H1 (cell line): ENCODE results near the gene CACNB4. TPM values are rescaled to one million over a fixed set of nuclear protein-coding genes. Genes with fewer than 3 reads are reported as not detected.

Source experiments
- CTCF ChIA-PET: fragments of 300-600 bp; sonication (Branson Sonifier 250); formaldehyde crosslinking; loops from one replicate; lab custom pipeline; 2021; ENCODE audit not compliant: partially characterized antibody; lab: Charles Lee
- POLR2A ChIA-PET: fragments of 300-600 bp; sonication (Branson Sonifier 250); formaldehyde crosslinking; loops from one replicate; lab custom pipeline; 2021; ENCODE audit warnings: inconsistent platforms; ENCODE audit not compliant: partially characterized antibody; lab: Charles Lee
- DNase-seq, 2 experiments: peaks; one replicate each; pipeline versions ENCODE4 v3.0.0 to v3.0.0-alpha.2; 2010 to 2022; ENCODE audit warnings: low spot score in 2 of 2, low read depth in 1 of 2, mixed read lengths in 1 of 2
- FAIRE-seq: peaks from 2 replicates; lab custom pipeline; 2011; peaks lifted over from hg19 to GRCh38; lab: Jason Lieb, UNC
- H2AFZ ChIP-seq: 2 replicates; pipeline ENCODE4 v1.8.1; 2012; ENCODE audit warnings: low read length, inconsistent platforms
- H2AK5ac ChIP-seq: 2 replicates; pipeline ENCODE4 v1.6.1; 2013; ENCODE audit warnings: low read depth, low read length
- H2BK120ac ChIP-seq: replicated peaks from 2 replicates; pipeline ENCODE3; 2013; ENCODE audit warnings: low read depth, low read length, inconsistent platforms
- H2BK12ac ChIP-seq: 2 replicates; pipeline ENCODE4 v1.6.1; 2013; ENCODE audit warnings: low read depth, low read length
- H2BK15ac ChIP-seq: 2 replicates; pipeline ENCODE4 v1.6.1; 2013; ENCODE audit warnings: low read length
- H2BK20ac ChIP-seq: 2 replicates; pipeline ENCODE4 v1.6.1; 2013; ENCODE audit warnings: low read length
- H2BK5ac ChIP-seq: 2 replicates; pipeline ENCODE4 v1.6.1; 2013; ENCODE audit warnings: low read depth, low read length
- H3K14ac ChIP-seq: 2 replicates; pipeline ENCODE4 v1.6.1; 2013; ENCODE audit warnings: inconsistent platforms; ENCODE audit not compliant: insufficient read length
- H3K18ac ChIP-seq: 2 replicates; pipeline ENCODE4 v1.6.1; 2013; ENCODE audit warnings: low read length; ENCODE audit errors: extremely low read depth
- H3K23ac ChIP-seq: 2 replicates; pipeline ENCODE4 v1.6.1; 2013; ENCODE audit warnings: inconsistent platforms; ENCODE audit not compliant: insufficient read length
- H3K23me2 ChIP-seq: 2 replicates; pipeline ENCODE4 v1.6.1; 2013; ENCODE audit warnings: low read depth, low read length
- H3K27ac ChIP-seq: 2 replicates; pipeline ENCODE4 v1.6.1; 2011; ENCODE audit warnings: low read depth, low read length, inconsistent platforms
- H3K27me3 ChIP-seq, 4 experiments: replicated peaks in 1 of 4; 1 replicate in 1 of 4; 2 replicates in 3 of 4; pipeline versions ENCODE4 v1.6.1 to v1.8.1; 2011 to 2013; ENCODE audit warnings: low read length in 3 of 4, mild to moderate bottlenecking in 3 of 4, inconsistent platforms in 2 of 4, mixed read lengths in 2 of 4, moderate library complexity in 1 of 4; ENCODE audit not compliant: control insufficient read depth in 3 of 4, insufficient read depth in 3 of 4; ENCODE audit errors: extremely low read depth in 1 of 4
- H3K36me3 ChIP-seq, 4 experiments: 2 replicates each; pipeline versions ENCODE4 v1.6.1 to v1.8.1; 2011 to 2013; ENCODE audit warnings: mild to moderate bottlenecking in 4 of 4, low read length in 3 of 4, moderate library complexity in 2 of 4, control low read depth in 1 of 4, inconsistent platforms in 1 of 4; ENCODE audit not compliant: insufficient read depth in 4 of 4, control insufficient read depth in 2 of 4
- H3K4ac ChIP-seq: replicated peaks from 2 replicates; pipeline ENCODE3; 2013; ENCODE audit warnings: low read length, low read depth, mixed read lengths, inconsistent platforms; ENCODE audit not compliant: insufficient read length
- H3K4me1 ChIP-seq, 4 experiments: replicated peaks in 1 of 4; 1 replicate in 1 of 4; 2 replicates in 3 of 4; pipeline versions ENCODE4 v1.6.1 to v1.8.1; 2011 to 2013; ENCODE audit warnings: low read length in 3 of 4, inconsistent platforms in 2 of 4, mixed read lengths in 1 of 4; ENCODE audit not compliant: insufficient read depth in 4 of 4, control insufficient read depth in 3 of 4
- H3K4me2 ChIP-seq, 2 experiments: 2 replicates each; pipeline versions ENCODE4 v1.6.1 to v1.8.1; 2011 to 2013; ENCODE audit warnings: low read depth in 2 of 2, low read length in 2 of 2, control low read depth in 1 of 2, inconsistent platforms in 1 of 2, mild to moderate bottlenecking in 1 of 2; ENCODE audit not compliant: insufficient read depth in 1 of 2
- H3K4me3 ChIP-seq, 4 experiments: fragments of 200-600, 300-600 bp in 1 of 4; sonication (generic), shearing (Covaris generic), sonication (Bioruptor Twin) in 1 of 4; 2 replicates each; pipeline versions ENCODE4 v1.5.1 to v1.8.1; 2011 to 2016; ENCODE audit warnings: low read length in 4 of 4, low read depth in 3 of 4, control low read depth in 2 of 4, inconsistent platforms in 2 of 4, mild to moderate bottlenecking in 2 of 4, mixed read lengths in 1 of 4, moderate library complexity in 1 of 4; ENCODE audit not compliant: insufficient read depth in 2 of 4; ENCODE audit errors: extremely low read depth in 1 of 4
- H3K56ac ChIP-seq: replicated peaks from 2 replicates; pipeline ENCODE3; 2013; ENCODE audit warnings: low read depth, mild to moderate bottlenecking, mixed read lengths, low read length, inconsistent platforms; ENCODE audit not compliant: insufficient read length
- H3K79me1 ChIP-seq: 2 replicates; pipeline ENCODE4 v1.6.1; 2013; ENCODE audit warnings: low read depth, low read length, control low read depth
- H3K79me2 ChIP-seq, 2 experiments: 2 replicates each; pipeline versions ENCODE4 v1.6.1 to v1.8.1; 2012 to 2013; ENCODE audit warnings: low read length in 2 of 2, mild to moderate bottlenecking in 2 of 2, inconsistent platforms in 1 of 2; ENCODE audit not compliant: insufficient read depth in 2 of 2, control insufficient read depth in 1 of 2
- H3K9ac ChIP-seq, 4 experiments: replicated peaks in 1 of 4; 1 replicate in 1 of 4; 2 replicates in 3 of 4; pipeline versions ENCODE4 v1.6.1 to v1.8.1; 2011 to 2013; ENCODE audit warnings: low read depth in 3 of 4, low read length in 3 of 4, control low read depth in 2 of 4, mild to moderate bottlenecking in 2 of 4, moderate library complexity in 2 of 4, inconsistent platforms in 1 of 4; ENCODE audit errors: extremely low read depth in 1 of 4
- H3K9me3 ChIP-seq, 2 experiments: 2 replicates each; pipeline versions ENCODE4 v1.6.1 to v1.8.1; 2012 to 2013; ENCODE audit warnings: mild to moderate bottlenecking in 2 of 2, moderate library complexity in 2 of 2, control low read depth in 1 of 2, inconsistent platforms in 1 of 2, low read depth in 1 of 2, low read length in 1 of 2, mixed read lengths in 1 of 2; ENCODE audit not compliant: insufficient read depth in 2 of 2
- H4K20me1 ChIP-seq, 2 experiments: replicated peaks in 1 of 2; 2 replicates each; pipeline versions ENCODE3 to v1.8.1; 2011 to 2013; ENCODE audit warnings: inconsistent platforms in 2 of 2, low read length in 2 of 2, mild to moderate bottlenecking in 1 of 2; ENCODE audit not compliant: insufficient read depth in 2 of 2, control insufficient read depth in 1 of 2
- H4K5ac ChIP-seq: 2 replicates; pipeline ENCODE4 v1.6.1; 2013; ENCODE audit warnings: low read length, low read depth, mixed read lengths, inconsistent platforms; ENCODE audit not compliant: insufficient read length
- H4K8ac ChIP-seq: 2 replicates; pipeline ENCODE4 v1.8.0; 2013; ENCODE audit warnings: mild to moderate bottlenecking, moderate library complexity, low read length, inconsistent platforms; ENCODE audit not compliant: insufficient read depth; ENCODE audit errors: extremely low read depth
- H4K91ac ChIP-seq: replicated peaks from 2 replicates; pipeline ENCODE3; 2013; ENCODE audit warnings: low read length, mixed read lengths, inconsistent platforms; ENCODE audit not compliant: insufficient read length
- RAD21 ChIP-seq, 2 experiments: IDR thresholded peaks in 1 of 2; conservative IDR thresholded peaks in 1 of 2; 2 replicates each; pipeline ENCODE4 v1.6.1; 2011; ENCODE audit warnings: low read depth in 2 of 2, low read length in 2 of 2, improper control_type of control experiment in 1 of 2, inconsistent platforms in 1 of 2, mild to moderate bottlenecking in 1 of 2, moderate library complexity in 1 of 2
- SIX5 ChIP-seq: IDR thresholded peaks from 2 replicates; pipeline ENCODE4 v1.6.1; 2011; ENCODE audit warnings: mild to moderate bottlenecking, low read depth, low read length
- WGBS, 2 experiments: shearing (Covaris generic) in 1 of 2; methylation state at CpG; one replicate each; pipeline versions ENCODE4 v1.1.6 to v1.1.7; 2013 to 2015; ENCODE audit warnings: low lambda C conversion rate in 2 of 2, mixed read lengths in 2 of 2, inconsistent platforms in 1 of 2, low coverage in 1 of 2, missing lambda C conversion rate in 1 of 2; ENCODE audit not compliant: insufficient replicate concordance in 2 of 2, insufficient coverage in 1 of 2, insufficient read length in 1 of 2; ENCODE audit errors: extremely low coverage in 1 of 2, missing lambda C conversion rate in 1 of 2; 5-methylcytosine and 5-hydroxymethylcytosine counted together
- polyA plus RNA-seq, 7 experiments: library from polyadenylated mRNA; depleted of rRNA in 3 of 7; stranded (reverse) in 5 of 7; unstranded in 2 of 7; fragments of >200 nt in 5 of 7; fragments of 200-250 nt in 2 of 7; gene quantifications; 1 replicate in 5 of 7; 2 replicates in 1 of 7; 4 replicates in 1 of 7; pipeline versions ENCODE4 v1.2.1 to v1.2.3, GENCODE V29; 2011 to 2013; ENCODE audit warnings: missing spikeins in 2 of 7, mixed read lengths in 2 of 7
- total RNA-seq: library from RNA; stranded (reverse); fragmentation: NEBNext Ultra II Directional; extraction: Animal tissue kit (Norgen Biotek cat#: 25700); gene quantifications from 2 replicates; pipeline ENCODE4 v1.2.1, GENCODE V29; 2021
- TF ChIP-seq, protein P1 (sequence below), 3 experiments: IDR thresholded peaks; 1 replicate in 2 of 3; 2 replicates in 1 of 3; pipeline versions ENCODE4 v1.5.1 to v1.6.1; 2011; ENCODE audit warnings: low read length in 3 of 3, mild to moderate bottlenecking in 3 of 3, inconsistent platforms in 2 of 3, low read depth in 1 of 3, moderate library complexity in 1 of 3; ENCODE audit not compliant: insufficient read depth in 1 of 3; ENCODE audit errors: control extremely low read depth in 1 of 3

Gene CACNB4
- total and polyA plus RNA-seq, 2 of the 8 experiments (the other 6 are each of a cell fraction or from before 2014, with no cell fraction given) = 2.0 to 4.0 TPM

DNA sequence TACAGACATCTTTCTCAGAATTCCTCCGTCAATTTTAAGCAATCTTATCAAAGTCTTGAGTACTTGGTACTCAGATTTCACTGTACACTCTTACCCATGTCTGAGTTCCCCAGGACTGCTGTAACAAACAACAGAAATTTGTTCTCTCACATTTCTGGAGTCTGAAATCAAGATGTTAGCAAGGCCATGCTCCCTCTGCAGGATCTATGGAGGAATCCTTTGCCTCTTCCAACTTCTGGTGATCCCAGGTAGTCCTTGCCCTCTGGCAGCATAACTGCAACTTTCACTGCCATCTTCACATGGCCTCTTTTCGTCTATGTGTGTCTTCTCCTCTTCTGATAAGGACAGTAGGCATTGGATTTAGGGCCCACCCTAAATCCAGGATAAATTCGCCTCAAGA is 17.1 kb upstream of the CACNB4 start:
- Histone ChIP-seq H4K91ac (no peak overlapping the region), H2BK120ac (no peak overlapping the region), H4K8ac (no peak overlapping the region), H3K14ac (no peak overlapping the region), H3K4me3 (no peak overlapping the region), H3K56ac (no peak overlapping the region), H2BK12ac (no peak overlapping the region), H3K27me3 (no peaks in the 10 kb centered on the region), H2AK5ac (no peak overlapping the region), H3K27ac (no peak overlapping the region), H3K23me2 (no peaks in the 10 kb centered on the region), H2BK20ac (no peak overlapping the region), H3K4me1 (peaks cover 0 to 5% (median 3%) of the 10 kb centered on the region in 4 experiments; a peak in 3 of 7 replicates), H3K79me1 (no peaks in the 10 kb centered on the region), H2AFZ (no peak overlapping the region), H3K79me2 (no peaks in the 10 kb centered on the region), H3K9ac (no peak overlapping the region), H4K5ac (no peak overlapping the region), H2BK15ac (no peak overlapping the region), H3K9me3 (no peaks in the 10 kb centered on the region), H2BK5ac (no peak overlapping the region), H4K20me1 (no peaks in the 10 kb centered on the region), H3K18ac (no peak overlapping the region), H3K4me2 (no peak overlapping the region), H3K4ac (no peak overlapping the region), H3K23ac (no peak overlapping the region), H3K36me3 (no peaks in the 10 kb centered on the region)
- no peak for FAIRE-seq
- ChIA-PET CTCF (interaction anchor here (0.7 to 1.0 kb wide), 2 partner anchors 10 to 12 kb away, joined by 3 read pairs; no protein-coding TSS in a partner anchor), POLR2A (interaction anchor here (0.7 kb wide), 1 partner anchor 77 kb away, joined by 3 read pairs; no protein-coding TSS in a partner anchor)
- DNase-seq = no peak
- WGBS, 2 experiments = 86% methylated on average over 3 of the region's 3 CpGs; no CpG with 5 or more reads in 1 of the 2 experiments
- TF ChIP-seq, protein P1, sequence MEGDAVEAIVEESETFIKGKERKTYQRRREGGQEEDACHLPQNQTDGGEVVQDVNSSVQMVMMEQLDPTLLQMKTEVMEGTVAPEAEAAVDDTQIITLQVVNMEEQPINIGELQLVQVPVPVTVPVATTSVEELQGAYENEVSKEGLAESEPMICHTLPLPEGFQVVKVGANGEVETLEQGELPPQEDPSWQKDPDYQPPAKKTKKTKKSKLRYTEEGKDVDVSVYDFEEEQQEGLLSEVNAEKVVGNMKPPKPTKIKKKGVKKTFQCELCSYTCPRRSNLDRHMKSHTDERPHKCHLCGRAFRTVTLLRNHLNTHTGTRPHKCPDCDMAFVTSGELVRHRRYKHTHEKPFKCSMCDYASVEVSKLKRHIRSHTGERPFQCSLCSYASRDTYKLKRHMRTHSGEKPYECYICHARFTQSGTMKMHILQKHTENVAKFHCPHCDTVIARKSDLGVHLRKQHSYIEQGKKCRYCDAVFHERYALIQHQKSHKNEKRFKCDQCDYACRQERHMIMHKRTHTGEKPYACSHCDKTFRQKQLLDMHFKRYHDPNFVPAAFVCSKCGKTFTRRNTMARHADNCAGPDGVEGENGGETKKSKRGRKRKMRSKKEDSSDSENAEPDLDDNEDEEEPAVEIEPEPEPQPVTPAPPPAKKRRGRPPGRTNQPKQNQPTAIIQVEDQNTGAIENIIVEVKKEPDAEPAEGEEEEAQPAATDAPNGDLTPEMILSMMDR (IDR thresholded peaks at IDR 0.05; ENCODE audit: control extremely low read depth in 1 of 3, insufficient read depth in 1 of 3, low read depth in 1 of 3, low read length in 3 of 3) = peak in 1 of 3 experiments; percentile 57; a peak in 1 of 4 replicates
- no peak for TF ChIP-seq SIX5
- peak; percentile 36 to 53; a peak in 2 of 4 replicates for TF ChIP-seq RAD21 (IDR thresholded peaks at IDR 0.05 in 1 of 2, conservative IDR thresholded peaks at IDR 0.05 in 1 of 2; ENCODE audit: low read depth in 2 of 2, low read length in 2 of 2)
